ENCODE results near the gene CORIN.

GRCh38 chr4:47804598-47804997 lies 33.3 kb downstream of the CORIN start:
- TF ChIP-seq ZNF701 (tag by site-specific recombination; IDR thresholded peaks at IDR 0.05) (no peak), REST (tag by site-specific recombination; IDR thresholded peaks at IDR 0.05) (no peak)
